GM12878 (cell line): ENCODE data around the gene CDH4. TPM values are rescaled to one million over a fixed set of nuclear protein-coding genes. Genes with fewer than 3 reads are reported as not detected.

Experiments
- ATAC-seq: fragments of 200-7000 bp; cut with Tn5 transposase; 3 replicates; pipeline ENCODE4 v1.9.1; 2020; ENCODE audit warnings: mild to moderate bottlenecking, moderate library complexity
- BruUV-seq: library from RNA; stranded (reverse); fragments of 400-500 nt; replicated peaks from 2 replicates; lab custom pipeline; 2021; lab: Mats Ljungman, UMichigan
- CTCF ChIA-PET: fragments of 300-600 bp; sonication (Branson Sonifier 250); formaldehyde crosslinking; extraction: SDS; loops from one replicate; lab custom pipeline; 2021; ENCODE audit warnings: inconsistent platforms; lab: Yijun Ruan, JAX
- POLR2A ChIA-PET: fragments of 350-600 bp; formaldehyde crosslinking; extraction: SDS; loops from one replicate; lab custom pipeline; 2021; ENCODE audit warnings: inconsistent platforms; lab: Charles Lee
- RAD21 ChIA-PET: fragments of 300-600 bp; sonication (Branson Sonifier 250); formaldehyde crosslinking; loops from one replicate; lab custom pipeline; 2023; ENCODE audit warnings: antibody characterized with exemption; ENCODE audit not compliant: unreplicated experiment; lab: Charles Lee
- SMC1A ChIA-PET: fragments of 300-600 bp; sonication (Branson Sonifier 250); formaldehyde crosslinking; loops from one replicate; lab custom pipeline; 2023; ENCODE audit not compliant: unreplicated experiment, uncharacterized antibody; lab: Charles Lee
- DNase-seq: peaks from one replicate; pipeline ENCODE4 v3.0.0-alpha.2; 2011; ENCODE audit warnings: low read depth, low spot score
- FAIRE-seq: peaks from 3 replicates; lab custom pipeline; 2011; peaks lifted over from hg19 to GRCh38; lab: Jason Lieb, UNC
- H2AFZ ChIP-seq: 2 replicates; pipeline ENCODE4 v1.6.0; 2011; ENCODE audit warnings: low read depth, low read length, control low read depth; ENCODE audit not compliant: control insufficient read depth
- H3K27ac ChIP-seq: 2 replicates; pipeline ENCODE4 v1.5.1; 2011; ENCODE audit warnings: control low read depth; ENCODE audit not compliant: control insufficient read depth, insufficient read depth
- H3K27me3 ChIP-seq, 2 experiments: replicated peaks in 1 of 2; 2 replicates each; pipeline versions ENCODE4 v1.6.0 to v1.6.1; 2011; ENCODE audit warnings: low read length in 1 of 2; ENCODE audit not compliant: control insufficient read depth in 2 of 2, insufficient read depth in 2 of 2
- H3K36me3 ChIP-seq, 2 experiments: 2 replicates each; pipeline ENCODE4 v1.5.1; 2011; ENCODE audit warnings: low read length in 1 of 2; ENCODE audit not compliant: control insufficient read depth in 2 of 2, insufficient read depth in 2 of 2
- H3K4me1 ChIP-seq: 2 replicates; pipeline ENCODE4 v1.6.1; 2011; ENCODE audit warnings: mild to moderate bottlenecking, low read length, moderate library complexity, mixed read lengths; ENCODE audit not compliant: control insufficient read depth, insufficient read depth
- H3K4me2 ChIP-seq: 2 replicates; pipeline ENCODE4 v1.6.0; 2011; ENCODE audit warnings: control low read depth; ENCODE audit not compliant: control insufficient read depth, insufficient read depth
- H3K4me3 ChIP-seq: fragments of 200-600 bp; sonication (generic); 2 replicates; pipeline ENCODE4 v1.5.1; 2016
- H3K79me2 ChIP-seq: 2 replicates; pipeline ENCODE4 v1.6.0; 2011; ENCODE audit warnings: low read length; ENCODE audit not compliant: control insufficient read depth, insufficient read depth
- H3K9ac ChIP-seq: 2 replicates; pipeline ENCODE4 v1.8.0; 2011; ENCODE audit warnings: low read length, control low read depth, mixed read lengths; ENCODE audit not compliant: control insufficient read depth, insufficient read depth
- H3K9me3 ChIP-seq: replicated peaks from 3 replicates; pipeline ENCODE4 v1.5.1; 2011; ENCODE audit warnings: mild to moderate bottlenecking, low read length; ENCODE audit not compliant: control insufficient read depth, insufficient read depth
- H4K20me1 ChIP-seq: 2 replicates; pipeline ENCODE4 v1.6.0; 2011; ENCODE audit not compliant: control insufficient read depth, insufficient read depth
- BCL11A ChIP-seq: IDR thresholded peaks from 2 replicates; pipeline ENCODE4 v1.6.1; 2011; ENCODE audit warnings: low read depth, low read length
- E2F8 ChIP-seq: fragments of 450-650 bp; IDR thresholded peaks from 2 replicates; pipeline ENCODE4 v1.6.1; 2018; ENCODE audit warnings: mild to moderate bottlenecking, low read depth, moderate library complexity; ENCODE audit not compliant: partially characterized antibody
- GABPA ChIP-seq: IDR thresholded peaks from 2 replicates; pipeline ENCODE4 v1.6.1; 2014; ENCODE audit warnings: antibody characterized with exemption, low read depth, mild to moderate bottlenecking, inconsistent platforms
- NR2C1 ChIP-seq: fragments of 450-650 bp; IDR thresholded peaks from 2 replicates; pipeline ENCODE4 v1.6.1; 2017; ENCODE audit warnings: antibody characterized with exemption, mild to moderate bottlenecking, moderate library complexity
- SREBF2 ChIP-seq: IDR thresholded peaks from 2 replicates; pipeline ENCODE4 v1.6.1; 2012; ENCODE audit warnings: mild to moderate bottlenecking, low read length
- SUPT20H ChIP-seq: IDR thresholded peaks from 2 replicates; pipeline ENCODE4 v1.6.1; 2011; ENCODE audit warnings: low read depth, mild to moderate bottlenecking, low read length, moderate library complexity, borderline replicate concordance; ENCODE audit not compliant: control insufficient read depth
- TARDBP ChIP-seq: IDR thresholded peaks from 2 replicates; pipeline ENCODE4 v1.6.1; 2016; ENCODE audit warnings: borderline replicate concordance
- WGBS: methylation state at CpG from one replicate; pipeline ENCODE4 v1.1.6; 2016; ENCODE audit warnings: low lambda C conversion rate; ENCODE audit not compliant: insufficient replicate concordance, insufficient coverage; ENCODE audit errors: missing lambda C conversion rate; 5-methylcytosine and 5-hydroxymethylcytosine counted together
- in situ Hi-C: fragments of 300-500 bp; cut with MboI; formaldehyde crosslinking; loops from 9 replicates; pipeline ENCODE4 v1.14.3; 2018; ENCODE audit warnings: mixed read lengths
- intact Hi-C: fragments of 100-400 bp; cut with micrococcal nuclease; formaldehyde crosslinking; loops from one replicate; pipeline ENCODE4 v1.14.2; 2022; ENCODE audit not compliant: unreplicated experiment
- polyA plus RNA-seq, 11 experiments: library from polyadenylated mRNA; depleted of rRNA in 4 of 11; unstranded in 6 of 11; stranded (reverse) in 5 of 11; fragments of >200 nt; fragmentation: Nextera tagmentation in 4 of 11; fragmentation: Illumina TruSeq in 1 of 11; extraction: Ambion mirVana in 4 of 11; extraction: Trizol in 1 of 11; gene quantifications; 1 replicate in 1 of 11; 2 replicates in 10 of 11; pipeline versions ENCODE4 v1.2.1 to v1.2.3, GENCODE V29; 2011 to 2016; ENCODE audit warnings: inconsistent platforms in 2 of 11, missing spikeins in 2 of 11, low read depth in 1 of 11
- total RNA-seq, 4 experiments: library from RNA; depleted of rRNA in 3 of 4; stranded (reverse); fragments of >200 nt in 3 of 4; fragmentation: Illumina TruSeq in 1 of 4; extraction: Trizol in 1 of 4; gene quantifications; 2 replicates each; pipeline versions ENCODE4 v1.2.1 to v1.2.3, GENCODE V29; 2013 to 2021
- TF ChIP-seq, protein P1 (sequence below): IDR thresholded peaks from 2 replicates; pipeline ENCODE4 v1.6.1; 2011; ENCODE audit warnings: borderline replicate concordance, low read depth, mild to moderate bottlenecking, moderate library complexity, mixed read lengths, low read length; ENCODE audit not compliant: insufficient read depth; ENCODE audit errors: extremely low read length
- TF ChIP-seq, protein P2 (sequence below): IDR thresholded peaks from 2 replicates; pipeline ENCODE4 v1.6.1; 2012; ENCODE audit warnings: mild to moderate bottlenecking, low read depth, low read length
- TF ChIP-seq, protein P3 (sequence below): fragments of 450-650 bp; IDR thresholded peaks from 2 replicates; pipeline ENCODE4 v1.6.1; 2017; ENCODE audit warnings: mild to moderate bottlenecking, moderate library complexity

The CDH4 gene
- total and polyA plus RNA-seq, 10 of the 15 experiments (the other 5 are each of a cell fraction or from before 2014, with no cell fraction given): not detected

- no peaks in the 10 kb centered on the region; the same call in 2 of the 3 replicates for H3K9me3 ChIP-seq
- ChIA-PET CTCF (no interaction called here), RAD21 (no interaction called here), SMC1A (no interaction called here), POLR2A (no interaction called here)
- H3K4me3 ChIP-seq: no peak overlapping the region
- H3K27me3 ChIP-seq: no peaks in the 10 kb centered on the region
- no peaks in the 10 kb centered on the region for H4K20me1 ChIP-seq
- WGBS: 2% methylated on average over 3 of the region's 3 CpGs
- intact Hi-C loops (no loop called here), in situ Hi-C loops (no loop called here)
- H3K79me2 ChIP-seq: no peaks in the 10 kb centered on the region
- H3K4me1 ChIP-seq: no peaks in the 10 kb centered on the region
- H3K9ac ChIP-seq: no peak overlapping the region
- ATAC-seq (no peak), DNase-seq (no peak), FAIRE-seq (no peak)
- no TSS peak for BruUV-seq
- no peak overlapping the region for H3K27ac ChIP-seq
- no peaks in the 10 kb centered on the region for H3K36me3 ChIP-seq
- no peak overlapping the region for H2AFZ ChIP-seq
- no peak overlapping the region for H3K4me2 ChIP-seq
- TF ChIP-seq TARDBP: no peak
- no peak for TF ChIP-seq NR2C1
- TF ChIP-seq, protein P1, sequence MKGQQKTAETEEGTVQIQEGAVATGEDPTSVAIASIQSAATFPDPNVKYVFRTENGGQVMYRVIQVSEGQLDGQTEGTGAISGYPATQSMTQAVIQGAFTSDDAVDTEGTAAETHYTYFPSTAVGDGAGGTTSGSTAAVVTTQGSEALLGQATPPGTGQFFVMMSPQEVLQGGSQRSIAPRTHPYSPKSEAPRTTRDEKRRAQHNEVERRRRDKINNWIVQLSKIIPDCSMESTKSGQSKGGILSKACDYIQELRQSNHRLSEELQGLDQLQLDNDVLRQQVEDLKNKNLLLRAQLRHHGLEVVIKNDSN: no peak
- TF ChIP-seq, protein P2, sequence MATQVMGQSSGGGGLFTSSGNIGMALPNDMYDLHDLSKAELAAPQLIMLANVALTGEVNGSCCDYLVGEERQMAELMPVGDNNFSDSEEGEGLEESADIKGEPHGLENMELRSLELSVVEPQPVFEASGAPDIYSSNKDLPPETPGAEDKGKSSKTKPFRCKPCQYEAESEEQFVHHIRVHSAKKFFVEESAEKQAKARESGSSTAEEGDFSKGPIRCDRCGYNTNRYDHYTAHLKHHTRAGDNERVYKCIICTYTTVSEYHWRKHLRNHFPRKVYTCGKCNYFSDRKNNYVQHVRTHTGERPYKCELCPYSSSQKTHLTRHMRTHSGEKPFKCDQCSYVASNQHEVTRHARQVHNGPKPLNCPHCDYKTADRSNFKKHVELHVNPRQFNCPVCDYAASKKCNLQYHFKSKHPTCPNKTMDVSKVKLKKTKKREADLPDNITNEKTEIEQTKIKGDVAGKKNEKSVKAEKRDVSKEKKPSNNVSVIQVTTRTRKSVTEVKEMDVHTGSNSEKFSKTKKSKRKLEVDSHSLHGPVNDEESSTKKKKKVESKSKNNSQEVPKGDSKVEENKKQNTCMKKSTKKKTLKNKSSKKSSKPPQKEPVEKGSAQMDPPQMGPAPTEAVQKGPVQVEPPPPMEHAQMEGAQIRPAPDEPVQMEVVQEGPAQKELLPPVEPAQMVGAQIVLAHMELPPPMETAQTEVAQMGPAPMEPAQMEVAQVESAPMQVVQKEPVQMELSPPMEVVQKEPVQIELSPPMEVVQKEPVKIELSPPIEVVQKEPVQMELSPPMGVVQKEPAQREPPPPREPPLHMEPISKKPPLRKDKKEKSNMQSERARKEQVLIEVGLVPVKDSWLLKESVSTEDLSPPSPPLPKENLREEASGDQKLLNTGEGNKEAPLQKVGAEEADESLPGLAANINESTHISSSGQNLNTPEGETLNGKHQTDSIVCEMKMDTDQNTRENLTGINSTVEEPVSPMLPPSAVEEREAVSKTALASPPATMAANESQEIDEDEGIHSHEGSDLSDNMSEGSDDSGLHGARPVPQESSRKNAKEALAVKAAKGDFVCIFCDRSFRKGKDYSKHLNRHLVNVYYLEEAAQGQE: no peak
- TF ChIP-seq E2F8: no peak
- TF ChIP-seq SREBF2: no peak
- no peak for TF ChIP-seq BCL11A
- no peak for TF ChIP-seq GABPA
- TF ChIP-seq, protein P3, sequence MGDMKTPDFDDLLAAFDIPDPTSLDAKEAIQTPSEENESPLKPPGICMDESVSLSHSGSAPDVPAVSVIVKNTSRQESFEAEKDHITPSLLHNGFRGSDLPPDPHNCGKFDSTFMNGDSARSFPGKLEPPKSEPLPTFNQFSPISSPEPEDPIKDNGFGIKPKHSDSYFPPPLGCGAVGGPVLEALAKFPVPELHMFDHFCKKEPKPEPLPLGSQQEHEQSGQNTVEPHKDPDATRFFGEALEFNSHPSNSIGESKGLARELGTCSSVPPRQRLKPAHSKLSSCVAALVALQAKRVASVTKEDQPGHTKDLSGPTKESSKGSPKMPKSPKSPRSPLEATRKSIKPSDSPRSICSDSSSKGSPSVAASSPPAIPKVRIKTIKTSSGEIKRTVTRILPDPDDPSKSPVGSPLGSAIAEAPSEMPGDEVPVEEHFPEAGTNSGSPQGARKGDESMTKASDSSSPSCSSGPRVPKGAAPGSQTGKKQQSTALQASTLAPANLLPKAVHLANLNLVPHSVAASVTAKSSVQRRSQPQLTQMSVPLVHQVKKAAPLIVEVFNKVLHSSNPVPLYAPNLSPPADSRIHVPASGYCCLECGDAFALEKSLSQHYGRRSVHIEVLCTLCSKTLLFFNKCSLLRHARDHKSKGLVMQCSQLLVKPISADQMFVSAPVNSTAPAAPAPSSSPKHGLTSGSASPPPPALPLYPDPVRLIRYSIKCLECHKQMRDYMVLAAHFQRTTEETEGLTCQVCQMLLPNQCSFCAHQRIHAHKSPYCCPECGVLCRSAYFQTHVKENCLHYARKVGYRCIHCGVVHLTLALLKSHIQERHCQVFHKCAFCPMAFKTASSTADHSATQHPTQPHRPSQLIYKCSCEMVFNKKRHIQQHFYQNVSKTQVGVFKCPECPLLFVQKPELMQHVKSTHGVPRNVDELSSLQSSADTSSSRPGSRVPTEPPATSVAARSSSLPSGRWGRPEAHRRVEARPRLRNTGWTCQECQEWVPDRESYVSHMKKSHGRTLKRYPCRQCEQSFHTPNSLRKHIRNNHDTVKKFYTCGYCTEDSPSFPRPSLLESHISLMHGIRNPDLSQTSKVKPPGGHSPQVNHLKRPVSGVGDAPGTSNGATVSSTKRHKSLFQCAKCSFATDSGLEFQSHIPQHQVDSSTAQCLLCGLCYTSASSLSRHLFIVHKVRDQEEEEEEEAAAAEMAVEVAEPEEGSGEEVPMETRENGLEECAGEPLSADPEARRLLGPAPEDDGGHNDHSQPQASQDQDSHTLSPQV: no peak
- no peak for TF ChIP-seq SUPT20H
These were observed 130.1 kb downstream of the CDH4 start for GRCh38 chr20:61382194-61382593.
